ENCODE results near the gene EME1.

DNA sequence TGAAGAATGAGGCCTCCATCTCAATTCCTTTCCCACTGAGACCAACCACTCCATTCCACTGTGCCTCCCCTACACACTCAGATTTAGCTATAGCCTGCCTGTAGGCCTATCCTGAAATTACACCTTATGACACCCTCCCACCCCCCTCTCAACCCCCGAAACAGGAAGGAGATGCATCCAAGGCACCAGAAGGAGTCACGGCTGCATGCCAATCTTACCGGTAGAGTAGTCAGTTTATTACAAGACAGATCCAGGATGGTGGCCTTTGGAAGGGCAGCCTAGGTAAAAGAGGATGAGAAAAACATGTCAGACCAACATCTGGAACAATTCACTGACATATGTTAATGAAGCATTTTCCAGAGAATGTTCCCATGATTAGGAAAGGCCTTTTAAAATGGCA is 21.7 kb downstream of the EME1 start:
- TF ChIP-seq, protein P1, sequence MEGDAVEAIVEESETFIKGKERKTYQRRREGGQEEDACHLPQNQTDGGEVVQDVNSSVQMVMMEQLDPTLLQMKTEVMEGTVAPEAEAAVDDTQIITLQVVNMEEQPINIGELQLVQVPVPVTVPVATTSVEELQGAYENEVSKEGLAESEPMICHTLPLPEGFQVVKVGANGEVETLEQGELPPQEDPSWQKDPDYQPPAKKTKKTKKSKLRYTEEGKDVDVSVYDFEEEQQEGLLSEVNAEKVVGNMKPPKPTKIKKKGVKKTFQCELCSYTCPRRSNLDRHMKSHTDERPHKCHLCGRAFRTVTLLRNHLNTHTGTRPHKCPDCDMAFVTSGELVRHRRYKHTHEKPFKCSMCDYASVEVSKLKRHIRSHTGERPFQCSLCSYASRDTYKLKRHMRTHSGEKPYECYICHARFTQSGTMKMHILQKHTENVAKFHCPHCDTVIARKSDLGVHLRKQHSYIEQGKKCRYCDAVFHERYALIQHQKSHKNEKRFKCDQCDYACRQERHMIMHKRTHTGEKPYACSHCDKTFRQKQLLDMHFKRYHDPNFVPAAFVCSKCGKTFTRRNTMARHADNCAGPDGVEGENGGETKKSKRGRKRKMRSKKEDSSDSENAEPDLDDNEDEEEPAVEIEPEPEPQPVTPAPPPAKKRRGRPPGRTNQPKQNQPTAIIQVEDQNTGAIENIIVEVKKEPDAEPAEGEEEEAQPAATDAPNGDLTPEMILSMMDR (IDR thresholded peaks at IDR 0.05): no peak
- no peak for TF ChIP-seq POLR2A (IDR thresholded peaks at IDR 0.05)

Measured in lower leg skin (tissue), 3 donors.